ENCODE measurements around the gene C11orf68.

DNA sequence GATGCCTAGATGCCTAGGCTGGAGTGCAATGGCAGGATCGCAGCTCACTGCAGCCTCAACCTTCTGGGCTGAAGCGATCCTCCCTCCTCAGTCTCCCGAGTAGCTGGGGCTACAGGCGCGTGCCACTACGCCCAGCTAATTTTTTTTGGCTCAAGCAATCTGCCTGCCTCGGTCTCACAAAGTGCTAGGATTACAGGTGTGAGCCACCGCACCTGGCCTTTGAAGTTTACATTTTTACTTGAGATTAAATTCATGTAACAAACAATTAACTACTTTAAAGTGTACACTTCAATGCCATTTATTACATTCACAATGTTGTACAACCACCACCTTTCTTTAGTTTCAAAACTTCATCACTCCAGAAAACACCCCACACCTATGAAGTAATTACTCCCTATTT lies 15.1 kb downstream of the C11orf68 start:
- TF ChIP-seq CTCF (conservative IDR thresholded peaks at IDR 0.05) (no peak), EZH2 (IDR thresholded peaks at IDR 0.05; ENCODE audit: low read depth) (no peak)
